Testis (tissue), 2 donors: ENCODE measurements around the gene DAB2IP.
"Not testable (repeated sequence)": the region's sequence is repeated elsewhere in the genome, so short reads cannot be mapped to it uniquely, and the experiment has no call there.

Experiments
- CTCF ChIP-seq, 3 experiments: fragments of 450-650 bp in 2 of 3; fragments of 200-600 bp in 1 of 3; sonication (generic) in 1 of 3; IDR thresholded peaks; one replicate each; pipeline ENCODE4 v1.5.1; 2016 to 2019; ENCODE audit warnings: antibody characterized with exemption in 3 of 3, mild to moderate bottlenecking in 2 of 3, moderate library complexity in 1 of 3
- POLR2A ChIP-seq: fragments of 450-650 bp; IDR thresholded peaks from one replicate; pipeline ENCODE4 v1.6.1; 2017; ENCODE audit warnings: antibody characterized with exemption, mild to moderate bottlenecking, moderate library complexity

GRCh38 chr9:121623430-121623829 is 28.0 kb upstream of the DAB2IP start:
- not testable (repeated sequence) for TF ChIP-seq CTCF (IDR thresholded peaks at IDR 0.05); POLR2A
